Renal cortex interstitium (tissue), 15 donors: ENCODE measurements around the gene ABLIM1. TPM values are rescaled to one million over a fixed set of nuclear protein-coding genes. Genes with fewer than 3 reads are reported as not detected.
"Not testable (repeated sequence)": the region's sequence is repeated elsewhere in the genome, so short reads cannot be mapped to it uniquely, and the experiment has no call there.

Source experiments
- DNase-seq, 11 donors: peaks; one replicate each; pipeline ENCODE4 v3.0.0-alpha.2; 2013; ENCODE audit warnings: low read depth in 9 of 11, low spot score in 4 of 11; ENCODE audit errors: extremely low read depth in 1 of 11
- long read RNA-seq, 16 experiments: transcript quantifications; one replicate each; lab custom pipeline, GENCODE V29; 2026
- polyA plus RNA-seq, 3 donors: library from polyadenylated mRNA; unstranded; fragments of 120-200 nt; gene quantifications; one replicate each; pipeline ENCODE4 v1.2.1, GENCODE V29; 2013; ENCODE audit not compliant: insufficient read length in 3 of 3

Gene ABLIM1
- polyA plus RNA-seq: 100 to 1,000 TPM in 2 of 3 donors, 10 to 100 TPM in 1; 86.6 to 120 (median 104) TPM
- long read RNA-seq, donor 1, partial matches to known transcripts: 0 of 1 reads
- long read RNA-seq, donor 1, other reads (novel, unspliced or antisense): 0 of 1 reads
- long read RNA-seq, donor 2, partial matches to known transcripts: 36 of 36 reads
- long read RNA-seq, donor 2, other reads (novel, unspliced or antisense): 0 of 36 reads
- long read RNA-seq, donor 3, partial matches to known transcripts: 6 of 6 reads
- long read RNA-seq, donor 3, other reads (novel, unspliced or antisense): 0 of 6 reads
- long read RNA-seq, donor 4: 0 reads
- long read RNA-seq, donor 5: 0 reads
- long read RNA-seq, donor 6, partial matches to known transcripts: 13 of 13 reads
- long read RNA-seq, donor 6, other reads (novel, unspliced or antisense): 0 of 13 reads
- long read RNA-seq, donor 7, partial matches to known transcripts: 5 of 5 reads
- long read RNA-seq, donor 7, other reads (novel, unspliced or antisense): 0 of 5 reads
- long read RNA-seq, donor 8, partial matches to known transcripts: 39 of 40 reads
- long read RNA-seq, donor 8, other reads (novel, unspliced or antisense): 0 of 40 reads
- long read RNA-seq, donor 9, partial matches to known transcripts: 6 of 11 reads
- long read RNA-seq, donor 9, other reads (novel, unspliced or antisense): 5 of 11 reads
- long read RNA-seq, donor 10: 0 reads
- long read RNA-seq, donor 11, partial matches to known transcripts: 5 of 10 reads
- long read RNA-seq, donor 11, other reads (novel, unspliced or antisense): 5 of 10 reads
- long read RNA-seq, donor 12: 0 reads
- long read RNA-seq, donor 13: 0 reads
- long read RNA-seq, donor 14: 0 reads
- long read RNA-seq, donor 15: 0 reads
- long read RNA-seq, donor 16, partial matches to known transcripts: 28 of 45 reads
- long read RNA-seq, donor 16, other reads (novel, unspliced or antisense): 17 of 45 reads

- no peak for DNase-seq
Observed at GRCh38 chr10:114658175-114658574, at the start of gene ABLIM1. Gene ABLIM1, minus strand, starts transcription at chr10:114658275. Its CDS starts 75 bp downstream, at chr10:114658200.

- no peak for DNase-seq
Observed at GRCh38 chr10:114706458-114707055, 48.5 kb upstream of the ABLIM1 start.

GRCh38 chr10:114704679-114705078, 46.6 kb upstream of the ABLIM1 start:
- DNase-seq: no peak

- DNase-seq: no peak
Observed at GRCh38 chr10:114703377-114704107, 45.5 kb upstream of the ABLIM1 start.

- DNase-seq: no peak
Observed at GRCh38 chr10:114698271-114699061, 40.4 kb upstream of the ABLIM1 start.

GRCh38 chr10:114697061-114697598, 39.1 kb upstream of the ABLIM1 start:
- DNase-seq: no peak

GRCh38 chr10:114696301-114696700, 38.2 kb upstream of the ABLIM1 start:
- DNase-seq: not testable (repeated sequence)

- DNase-seq: no peak
Observed at GRCh38 chr10:114694752-114695151, 36.7 kb upstream of the ABLIM1 start.

- DNase-seq: no peak
Observed at GRCh38 chr10:114694062-114694461, 36.0 kb upstream of the ABLIM1 start.

- no peak for DNase-seq
Observed at GRCh38 chr10:114691442-114691941, 33.4 kb upstream of the ABLIM1 start.

- DNase-seq: no peak
Observed at GRCh38 chr10:114688786-114689185, 30.7 kb upstream of the ABLIM1 start.

- no peak for DNase-seq
Observed at GRCh38 chr10:114687459-114687858, 29.4 kb upstream of the ABLIM1 start.

GRCh38 chr10:114686013-114686412, 27.9 kb upstream of the ABLIM1 start:
- no peak for DNase-seq

- DNase-seq: no peak
Observed at GRCh38 chr10:114685456-114685855, 27.4 kb upstream of the ABLIM1 start.

- peak in 1 of 11 donors; percentile 62 for DNase-seq
Observed at GRCh38 chr10:114684822-114685209, 26.7 kb upstream of the ABLIM1 start.

- no peak for DNase-seq
Observed at GRCh38 chr10:114684084-114684821, 26.2 kb upstream of the ABLIM1 start.

GRCh38 chr10:114683593-114683992, 25.5 kb upstream of the ABLIM1 start:
- DNase-seq: no peak
